Pons (tissue), 1 donor: Measurements from ENCODE around the gene SLC49A3.
"Not testable (repeated sequence)": the region's sequence is repeated elsewhere in the genome, so short reads cannot be mapped to it uniquely, and the experiment has no call there.

Experiments
- DNase-seq: peaks from one replicate; pipeline ENCODE4 v3.0.0-alpha.2; 2016; ENCODE audit warnings: low spot score

The SLC49A3 gene

GRCh38 chr4:721261-722168, 32.6 kb upstream of the SLC49A3 start:
- no peak for DNase-seq

- no peak for DNase-seq
Observed at GRCh38 chr4:720111-720860, 31.3 kb upstream of the SLC49A3 start.

- no peak for DNase-seq
Observed at GRCh38 chr4:718460-718859, 29.5 kb upstream of the SLC49A3 start.

- DNase-seq: no peak
Observed at GRCh38 chr4:717601-718320, 28.8 kb upstream of the SLC49A3 start.

GRCh38 chr4:714087-714486, 25.1 kb upstream of the SLC49A3 start:
- DNase-seq: no peak

GRCh38 chr4:712916-713632, 24.1 kb upstream of the SLC49A3 start:
- no peak for DNase-seq

GRCh38 chr4:712093-712492, 23.1 kb upstream of the SLC49A3 start:
- no peak for DNase-seq

- DNase-seq: no peak
Observed at GRCh38 chr4:710916-711315, 22.0 kb upstream of the SLC49A3 start.

- DNase-seq: no peak
Observed at GRCh38 chr4:710116-710515, 21.2 kb upstream of the SLC49A3 start.

GRCh38 chr4:709348-709747, 20.4 kb upstream of the SLC49A3 start:
- DNase-seq: no peak

GRCh38 chr4:708631-708933, 19.6 kb upstream of the SLC49A3 start:
- DNase-seq: no peak

GRCh38 chr4:707929-708630, 19.1 kb upstream of the SLC49A3 start:
- no peak for DNase-seq

- DNase-seq: no peak
Observed at GRCh38 chr4:706834-707598, 18.1 kb upstream of the SLC49A3 start.

- not testable (repeated sequence) for DNase-seq
Observed at GRCh38 chr4:706083-706633, 17.2 kb upstream of the SLC49A3 start.

GRCh38 chr4:705278-706082, 16.5 kb upstream of the SLC49A3 start, which contains the start of gene PCGF3:
PCGF3 (plus strand) TSS chr4:705832; CDS start chr4:733681, 27,849 bp downstream.
- peak; percentile 93 for DNase-seq

GRCh38 chr4:704971-705277, 16.0 kb upstream of the SLC49A3 start:
- no peak for DNase-seq

- no peak for DNase-seq
Observed at GRCh38 chr4:704198-704891, 15.4 kb upstream of the SLC49A3 start.

GRCh38 chr4:703336-704197, 14.6 kb upstream of the SLC49A3 start:
- DNase-seq: no peak
